HG03575 (cell line): ENCODE results near the gene ZFP36.

Source experiments
- ATAC-seq: cut with Tn5 transposase; IDR thresholded peaks from one replicate; pipeline ENCODE4 v1.9.1; 2021; ENCODE audit not compliant: unreplicated experiment, insufficient number of reproducible peaks, low FRiP score; ENCODE audit errors: extremely low read depth

ZFP36 gene

GRCh38 chr19:39382991-39383828, 23.4 kb upstream of the ZFP36 start:
- ATAC-seq = no peak

- ATAC-seq = no peak
Observed at GRCh38 chr19:39384839-39385568, 21.6 kb upstream of the ZFP36 start.

- ATAC-seq = no peak
Observed at GRCh38 chr19:39385629-39386411, 20.8 kb upstream of the ZFP36 start.

- no peak for ATAC-seq
Observed at GRCh38 chr19:39386557-39386956, 20.1 kb upstream of the ZFP36 start.

GRCh38 chr19:39388657-39389056, 18.0 kb upstream of the ZFP36 start:
- no peak for ATAC-seq

- ATAC-seq = no peak
Observed at GRCh38 chr19:39389631-39390414, 16.8 kb upstream of the ZFP36 start.

- no peak for ATAC-seq
Observed at GRCh38 chr19:39390451-39390750, 16.2 kb upstream of the ZFP36 start.

GRCh38 chr19:39390751-39391437, 15.8 kb upstream of the ZFP36 start, which contains the start of the genes MED29 and PAF1:
TSS of gene MED29 (plus strand) at chr19:39391378. CDS start at chr19:39391423, 45 bp downstream.
TSS of gene PAF1 (minus strand) at chr19:39391106. CDS start at chr19:39390864, 242 bp downstream.
- peak; percentile 80 for ATAC-seq

- no peak for ATAC-seq
Observed at GRCh38 chr19:39397360-39398296, 9.0 kb upstream of the ZFP36 start.

- no peak for ATAC-seq
Observed at GRCh38 chr19:39398297-39398864, 8.3 kb upstream of the ZFP36 start.

- ATAC-seq = no peak
Observed at GRCh38 chr19:39399668-39400050, 7.0 kb upstream of the ZFP36 start.

- no peak for ATAC-seq
Observed at GRCh38 chr19:39400061-39400460, 6.6 kb upstream of the ZFP36 start.

GRCh38 chr19:39401070-39401548, 5.5 kb upstream of the ZFP36 start:
- no peak for ATAC-seq

GRCh38 chr19:39401549-39402345, 4.9 kb upstream of the ZFP36 start:
- ATAC-seq = no peak

GRCh38 chr19:39402346-39403300, 4.0 kb upstream of the ZFP36 start:
- ATAC-seq = no peak
